ENCODE data around the gene VAT1L.

GRCh38 chr16:77850636-77851333, 62.4 kb downstream of the VAT1L start:
- no peak for TF ChIP-seq POU2F2 (IDR thresholded peaks at IDR 0.05; ENCODE audit: low read depth, low read length)
- TF ChIP-seq POLR2A (IDR thresholded peaks at IDR 0.05; ENCODE audit: low read depth, low read length) = no peak
- TF ChIP-seq POLR2AphosphoS5 (IDR thresholded peaks at IDR 0.05; ENCODE audit: low read depth, low read length) = no peak
- no peak for TF ChIP-seq PAX5 (IDR thresholded peaks at IDR 0.05; ENCODE audit: insufficient read depth, low read length, severe bottlenecking)

All from GM12891 (cell line).